Amniotic epithelial cell (primary cell): Measurements from ENCODE around the gene CHD9NB.
A peak's percentile ranks its signal among the peaks of the same experiment; 100 is the strongest.

Experiments
- DNase-seq: peaks from one replicate; pipeline ENCODE4 v3.0.0-alpha.2; 2010; ENCODE audit warnings: low read depth

Gene CHD9NB

DNA sequence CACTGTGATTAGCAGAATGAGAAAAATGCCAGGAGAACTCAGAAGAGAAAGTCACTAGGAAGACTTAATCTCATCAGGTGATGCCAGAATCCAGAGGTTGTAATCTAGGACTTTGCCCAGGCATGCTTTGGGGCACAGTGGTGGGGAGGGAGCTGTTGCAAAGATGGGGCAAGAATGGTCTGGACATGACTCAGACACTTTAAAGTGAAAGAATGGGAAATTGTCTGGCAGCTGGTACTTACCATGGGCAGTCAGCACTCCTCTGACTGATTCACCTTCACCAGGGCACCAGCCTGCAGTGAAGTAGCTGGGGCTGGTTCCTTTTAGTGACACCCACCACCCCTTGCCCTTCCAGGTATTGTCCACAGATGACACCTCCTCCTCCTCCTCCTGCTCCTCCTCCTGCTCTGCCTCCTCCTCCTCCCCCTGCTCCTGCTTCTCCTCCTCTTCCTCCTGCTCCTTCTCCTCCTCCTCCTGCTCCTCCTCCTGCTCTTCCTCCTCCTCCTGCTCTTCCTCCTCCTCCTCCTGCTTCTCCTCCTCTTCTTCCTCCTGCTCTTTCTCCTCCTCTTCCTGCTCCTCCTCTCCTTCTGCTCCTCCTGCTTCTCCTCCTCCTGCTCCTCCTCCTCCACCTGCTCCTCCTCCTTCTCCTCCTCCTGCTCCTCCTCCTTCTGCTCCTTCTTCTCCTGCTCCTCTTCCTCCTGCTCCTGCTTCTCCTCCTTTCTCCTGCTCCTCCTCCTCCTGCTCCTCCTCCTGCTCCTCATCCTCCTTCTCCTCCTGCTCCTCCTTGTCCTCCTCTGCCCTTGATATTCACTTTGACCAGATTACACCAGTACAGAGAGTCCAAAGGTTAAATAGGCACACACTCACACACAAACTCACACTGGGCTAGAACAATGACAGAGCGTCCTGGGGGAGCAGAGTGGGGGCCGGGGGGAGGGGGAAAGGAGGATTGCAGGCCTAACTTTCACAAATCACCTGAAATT, at the start of gene CHD9NB:
CHD9NB (minus strand) TSS at position 379 of the 983 bp plus-strand sequence. CDS start 8,739 bp downstream, outside the sequence.
- peak; percentile 98 for DNase-seq

DNA sequence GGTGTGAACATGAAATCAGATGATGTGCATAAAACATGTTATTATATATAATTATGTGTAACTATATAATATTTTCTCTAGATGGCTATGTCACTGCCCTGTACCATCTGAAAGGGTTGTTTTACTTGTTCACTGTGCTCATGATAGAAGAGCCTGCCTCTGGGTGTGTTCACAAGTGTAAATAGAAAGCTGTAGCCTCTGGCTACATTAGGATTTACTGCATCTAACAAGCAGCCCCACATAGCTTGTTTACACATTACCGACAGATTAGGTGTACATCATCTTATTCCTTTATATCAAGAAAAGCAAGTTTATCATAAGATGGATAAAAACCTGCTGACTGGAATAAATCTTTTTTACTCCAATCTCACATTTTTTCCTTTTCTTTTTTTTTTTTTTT, 48.2 kb upstream of the CHD9NB start:
- no peak for DNase-seq

DNA sequence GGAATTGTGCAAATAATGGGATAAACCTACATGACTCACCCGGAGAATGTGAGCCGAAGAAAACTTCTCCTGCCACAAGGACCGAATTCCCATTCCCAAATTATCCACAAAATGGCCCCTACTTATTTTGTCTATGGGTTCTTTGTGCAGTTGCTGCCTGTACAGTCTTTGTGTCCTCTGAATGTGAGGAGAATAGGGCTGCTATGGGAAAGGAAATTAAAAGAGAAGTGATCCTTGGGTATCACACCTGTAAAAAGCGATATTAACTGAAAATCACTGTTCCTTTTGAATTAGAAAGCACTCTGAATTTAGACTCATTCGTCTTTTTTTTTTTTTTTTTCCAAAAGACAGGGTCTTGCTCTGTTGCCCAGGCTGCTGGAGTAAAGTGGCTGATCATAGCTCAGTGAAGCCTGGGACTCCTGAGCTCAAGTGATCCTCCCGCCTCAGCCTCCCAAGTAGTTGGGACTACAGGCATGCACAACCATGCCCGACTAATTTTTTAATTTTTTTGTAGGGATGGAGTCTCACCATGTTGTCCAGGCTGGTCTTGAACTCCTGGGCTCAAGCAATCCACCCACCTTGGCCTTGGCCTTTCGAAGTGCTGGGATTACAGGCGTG, 47.5 kb upstream of the CHD9NB start:
- no peak for DNase-seq

DNA sequence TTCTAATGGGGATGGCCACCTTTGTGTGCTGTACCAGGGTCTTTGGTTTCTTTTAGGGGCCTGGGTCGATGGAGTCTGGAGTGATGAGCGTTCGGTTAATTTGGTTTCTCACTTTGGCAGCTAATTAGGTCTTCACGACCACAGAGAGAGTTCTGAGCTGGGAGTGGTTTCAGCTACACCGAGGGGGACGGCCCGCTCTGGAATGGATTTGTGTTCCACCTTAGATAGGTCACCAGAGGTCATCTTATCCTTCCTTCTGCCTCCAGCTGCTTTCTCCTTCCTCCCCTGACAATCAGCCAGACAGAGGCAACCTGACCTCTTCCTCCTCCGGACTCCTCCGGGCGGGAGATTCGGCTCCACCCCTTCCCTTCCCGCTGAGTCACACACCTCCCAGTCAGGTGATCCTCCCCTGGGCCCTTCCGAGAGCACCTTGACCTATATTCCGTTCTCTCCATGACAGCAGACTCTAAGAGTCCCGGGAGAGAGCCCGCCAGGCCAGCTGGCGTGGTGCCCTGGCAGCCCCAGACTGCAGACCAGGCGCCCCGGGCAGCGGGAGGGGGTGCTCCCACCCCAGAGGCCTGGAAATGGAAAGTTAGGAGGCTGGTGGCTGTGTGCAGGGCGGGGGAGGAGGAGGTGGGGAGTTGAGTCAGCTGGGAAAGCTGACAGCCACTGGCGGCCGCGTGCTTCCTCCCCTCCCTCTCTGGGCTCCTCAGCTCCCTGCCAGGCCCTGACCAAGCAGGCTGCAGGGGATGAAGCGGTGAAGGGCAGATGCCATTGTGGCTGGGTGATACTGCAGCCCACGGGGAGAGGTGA, 46.8 kb upstream of the CHD9NB start:
- peak; percentile 97 for DNase-seq

DNA sequence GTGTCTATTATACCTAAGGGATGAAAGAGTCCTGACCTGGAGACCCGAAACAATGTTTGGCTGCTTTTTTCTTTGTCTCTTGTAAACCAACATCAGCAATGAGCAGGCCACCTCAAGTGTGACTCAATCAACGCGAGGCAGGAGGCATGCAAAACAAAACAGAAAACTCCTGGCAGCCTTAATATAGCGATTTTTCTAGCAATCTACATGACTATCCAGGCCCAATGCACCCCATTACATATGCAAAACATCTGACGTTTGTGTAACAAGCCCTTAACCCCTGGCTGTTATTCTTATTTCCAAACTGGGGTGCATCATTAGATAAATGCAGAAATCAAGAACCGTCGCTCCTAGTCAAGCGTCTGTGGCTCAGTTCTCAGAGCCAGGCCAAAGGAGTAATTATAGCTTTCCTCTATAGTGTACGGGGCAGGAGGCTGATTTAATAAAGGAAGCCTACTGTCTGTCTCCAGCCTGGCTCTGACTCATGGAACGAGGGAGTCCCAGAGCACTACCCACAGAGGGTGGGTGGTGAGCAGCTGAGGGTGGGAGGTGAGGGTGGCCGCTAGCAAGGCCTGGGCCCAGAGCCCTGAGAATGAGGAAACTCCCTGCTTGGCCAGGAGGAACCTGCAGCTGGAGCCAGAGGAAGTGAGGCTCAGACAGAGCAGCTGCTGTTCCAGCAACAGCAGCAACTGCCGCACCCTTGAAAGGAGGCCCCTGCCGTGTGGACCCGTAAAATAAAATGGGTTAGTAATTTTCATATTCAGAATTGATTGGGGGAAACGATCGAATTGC, 46.0 kb upstream of the CHD9NB start:
- peak; percentile 99 for DNase-seq

DNA sequence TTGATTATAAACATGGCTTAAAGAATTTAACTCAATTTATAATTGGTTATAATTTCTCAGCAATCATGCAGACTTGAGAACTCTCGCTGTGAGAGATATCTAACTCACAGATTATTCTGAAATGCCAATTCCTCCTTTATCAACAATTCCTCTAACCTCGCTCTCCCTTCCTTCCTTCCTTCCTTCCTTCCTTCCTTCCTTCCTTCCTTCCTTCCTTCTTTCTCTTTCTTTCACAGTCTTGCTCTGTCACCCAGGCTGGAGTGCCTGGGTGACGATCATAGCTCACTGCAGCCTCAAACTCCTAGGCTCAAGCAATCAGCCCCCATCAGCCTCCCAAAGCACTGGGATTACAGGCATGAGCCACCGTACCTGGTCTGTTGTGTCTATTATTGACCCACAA, 44.5 kb upstream of the CHD9NB start:
- DNase-seq = no peak

DNA sequence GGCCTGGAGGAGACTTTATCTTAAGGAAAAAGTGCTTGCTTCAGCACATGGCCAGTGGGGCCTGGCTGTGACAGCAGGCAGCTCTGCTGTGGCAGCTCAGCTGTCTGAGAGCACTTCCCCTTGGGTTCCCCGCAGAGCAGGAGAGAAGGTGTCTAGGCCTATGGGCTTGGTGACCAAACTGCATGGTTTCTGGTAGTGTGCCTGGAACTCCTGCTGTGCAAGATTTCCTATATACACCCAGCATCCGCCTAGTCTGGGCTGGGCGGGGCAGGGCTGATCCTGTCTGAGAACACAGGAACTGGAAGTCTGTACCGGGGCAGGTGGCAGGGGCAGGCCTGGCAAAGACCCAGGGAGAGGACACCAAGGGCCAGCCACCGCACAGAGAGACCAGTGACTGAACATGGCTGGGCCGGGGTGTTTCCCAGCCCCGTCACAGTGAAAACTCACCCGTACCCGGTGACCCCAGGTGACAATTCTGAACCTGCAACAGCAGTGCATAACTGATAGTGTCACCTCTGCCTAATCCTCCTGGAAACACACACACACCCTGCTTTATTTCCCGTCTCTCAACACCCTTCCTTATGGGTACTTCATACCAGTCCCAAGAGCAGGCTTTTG, 41.4 kb upstream of the CHD9NB start:
- DNase-seq = no peak

DNA sequence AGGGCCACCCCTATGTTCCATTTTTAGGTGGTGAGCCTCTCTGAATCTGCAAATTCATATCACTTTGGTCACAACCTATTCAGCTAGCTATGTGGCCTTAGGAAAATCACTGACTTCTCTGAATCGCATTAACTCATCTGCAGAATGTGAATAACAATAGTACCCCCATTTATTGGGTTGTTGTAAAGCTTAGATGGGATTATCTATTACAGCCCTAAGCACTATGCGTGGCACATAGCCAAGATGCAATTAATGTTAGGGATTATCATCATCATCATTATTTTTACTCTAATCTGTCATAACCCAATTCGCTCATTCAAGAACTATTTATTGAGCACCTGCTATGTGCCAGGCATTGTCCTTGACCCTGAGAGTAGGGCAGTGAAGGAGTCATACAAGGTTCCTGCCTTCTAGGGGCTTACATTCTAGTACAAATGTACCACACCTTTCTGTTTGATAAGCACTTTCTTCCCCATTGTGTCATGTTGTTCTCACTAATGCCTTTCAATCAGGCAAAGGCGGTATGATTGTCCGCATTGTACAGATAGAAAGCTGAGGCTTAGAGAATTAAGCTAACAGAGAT, 40.6 kb upstream of the CHD9NB start:
- no peak for DNase-seq

DNA sequence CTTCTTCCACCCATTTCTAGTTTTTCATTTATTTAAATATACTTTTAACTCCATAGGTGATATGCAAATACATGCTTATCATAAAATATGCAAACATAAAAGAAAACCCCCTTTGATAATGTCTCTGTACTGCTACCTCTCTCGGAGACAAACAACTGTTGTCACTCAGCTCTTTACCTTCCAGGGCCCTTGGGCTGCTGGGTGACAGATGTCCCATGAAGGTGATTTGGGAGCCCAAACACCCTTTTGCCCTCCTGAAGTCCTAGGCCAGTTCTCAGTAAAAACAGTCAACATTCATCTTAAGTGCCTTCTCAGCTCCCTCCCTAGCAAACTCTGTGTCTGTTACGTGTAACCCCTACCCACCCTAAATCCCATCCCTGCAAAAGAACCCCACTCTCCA, 39.6 kb upstream of the CHD9NB start:
- no peak for DNase-seq

DNA sequence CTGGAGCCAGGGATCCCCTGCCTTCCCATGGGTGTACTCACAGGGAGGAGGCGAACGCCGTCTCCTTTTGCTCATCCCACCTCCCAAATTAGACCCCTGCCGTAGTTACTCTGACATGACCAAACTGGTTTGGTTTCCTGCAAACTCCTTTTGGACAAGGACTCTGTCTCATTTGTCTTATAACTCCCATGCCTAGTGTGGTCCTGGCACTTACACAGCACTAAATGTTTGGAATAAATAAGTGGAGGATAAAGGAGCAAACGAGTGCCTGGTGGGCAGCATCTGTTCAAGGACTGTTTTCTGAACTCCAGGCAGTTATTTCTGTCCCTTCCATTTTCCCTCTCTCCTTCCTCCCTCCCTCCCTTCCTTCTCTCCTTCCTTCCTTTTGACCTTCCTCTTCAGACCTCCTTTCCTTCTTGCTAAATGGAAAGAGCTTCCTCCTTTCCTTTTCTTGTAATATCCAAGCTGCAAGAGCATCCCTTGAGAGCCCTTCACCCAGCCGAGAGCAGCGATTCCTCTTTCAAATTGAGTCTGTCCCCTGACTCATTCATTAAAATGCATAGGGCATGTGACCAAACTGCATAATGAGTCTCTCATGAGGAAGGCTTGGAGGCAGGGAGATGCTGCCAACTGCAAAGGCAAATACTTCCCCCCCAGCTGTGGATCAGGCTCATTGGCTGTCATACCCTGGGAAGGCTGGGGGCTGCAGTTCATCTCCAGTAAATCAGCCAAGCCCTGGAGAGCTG, 38.9 kb upstream of the CHD9NB start:
- DNase-seq = peak; percentile 80

DNA sequence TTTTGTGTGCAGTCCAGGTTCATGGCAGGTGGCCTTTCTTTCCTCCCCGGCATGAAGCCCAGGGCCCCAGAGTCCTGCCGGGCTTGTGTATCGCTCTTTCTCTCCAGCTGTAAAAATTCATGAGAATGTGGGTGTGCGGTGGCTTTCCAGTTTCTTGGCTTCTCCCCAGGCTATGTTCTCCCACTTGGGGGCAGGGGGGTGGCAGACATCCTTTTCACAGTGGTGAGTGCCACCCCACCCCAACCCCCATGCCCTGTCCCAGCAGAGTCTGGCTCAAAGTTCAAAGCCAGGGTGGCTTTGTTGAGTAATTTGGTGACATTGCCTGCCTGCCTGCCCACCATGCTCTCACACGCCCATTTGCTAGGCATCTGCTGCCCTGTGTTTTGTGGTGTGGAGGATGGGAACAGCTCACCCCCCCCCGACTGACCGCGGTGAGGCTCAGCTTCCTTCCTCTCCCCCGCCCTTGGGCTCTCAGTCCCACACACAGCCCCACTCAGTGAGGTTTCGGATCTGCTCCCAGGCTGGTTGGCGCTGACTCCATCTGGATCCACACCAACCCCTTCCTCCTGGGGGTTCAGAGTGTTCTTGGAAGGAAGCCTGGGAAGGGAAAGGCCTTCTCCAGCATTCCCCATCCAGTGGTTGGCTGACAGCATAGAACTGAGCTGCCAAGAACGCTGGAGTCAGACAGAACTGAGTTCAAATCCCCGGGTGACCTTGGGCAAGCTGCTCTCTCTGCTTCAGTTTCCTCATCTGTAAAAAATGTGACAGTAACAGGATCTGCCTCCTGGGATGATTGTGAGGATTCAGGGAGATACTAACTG, 38.1 kb upstream of the CHD9NB start:
- peak; percentile 99 for DNase-seq

DNA sequence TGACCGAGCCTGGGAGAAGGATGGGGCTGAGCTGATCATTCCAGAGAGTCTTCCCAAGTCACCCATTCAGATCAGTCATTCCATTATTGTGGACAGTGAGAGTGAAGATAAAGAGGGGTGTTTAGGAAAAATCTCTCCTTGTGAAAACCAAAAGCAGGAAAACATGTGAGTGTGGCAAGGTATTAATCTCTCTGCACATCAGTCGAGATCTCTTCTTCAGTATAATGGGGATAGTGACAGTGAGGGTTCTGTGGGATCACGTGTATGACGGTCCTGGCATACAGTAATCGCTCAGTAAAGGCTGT, 37.5 kb upstream of the CHD9NB start:
- DNase-seq = no peak

DNA sequence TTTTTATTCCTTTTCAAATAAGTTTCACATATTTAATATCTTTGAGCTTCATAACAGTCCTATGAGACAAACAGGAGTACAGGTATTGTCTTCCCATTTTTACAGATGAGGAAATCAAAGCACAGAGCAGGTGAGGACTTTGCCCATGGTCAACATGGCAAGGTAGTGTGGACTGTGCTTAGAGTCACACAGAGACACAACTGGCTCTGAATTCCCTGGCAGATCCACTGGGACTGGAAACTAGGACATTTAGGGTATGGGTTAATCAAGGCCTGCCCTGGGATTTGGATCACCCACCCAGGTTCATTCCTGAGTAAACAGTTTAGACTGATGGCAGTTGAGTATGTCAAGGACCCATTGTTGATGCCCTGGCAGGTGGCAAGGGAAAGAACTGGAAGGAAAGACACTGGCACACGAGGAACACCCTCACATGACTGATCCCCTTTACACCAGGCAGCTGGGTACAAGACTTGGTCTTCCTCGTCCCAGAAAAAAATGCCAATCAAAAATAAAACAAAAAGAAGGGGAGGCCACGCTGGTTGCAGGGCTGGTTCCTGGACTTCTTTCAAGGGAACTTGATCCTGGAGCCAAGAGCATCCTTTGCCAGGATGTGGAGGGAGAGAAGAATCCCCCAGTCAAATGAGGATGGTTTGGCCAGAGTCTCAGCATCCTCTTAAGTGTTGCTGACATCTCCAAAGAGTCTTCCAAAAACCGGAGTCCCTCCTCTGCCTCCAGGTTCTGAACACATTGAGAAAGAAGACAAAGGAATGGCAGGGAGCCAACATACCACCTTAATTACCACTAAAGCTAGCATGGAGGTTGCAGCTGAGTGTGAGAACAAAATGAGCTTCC, 37.0 kb upstream of the CHD9NB start:
- no peak for DNase-seq

DNA sequence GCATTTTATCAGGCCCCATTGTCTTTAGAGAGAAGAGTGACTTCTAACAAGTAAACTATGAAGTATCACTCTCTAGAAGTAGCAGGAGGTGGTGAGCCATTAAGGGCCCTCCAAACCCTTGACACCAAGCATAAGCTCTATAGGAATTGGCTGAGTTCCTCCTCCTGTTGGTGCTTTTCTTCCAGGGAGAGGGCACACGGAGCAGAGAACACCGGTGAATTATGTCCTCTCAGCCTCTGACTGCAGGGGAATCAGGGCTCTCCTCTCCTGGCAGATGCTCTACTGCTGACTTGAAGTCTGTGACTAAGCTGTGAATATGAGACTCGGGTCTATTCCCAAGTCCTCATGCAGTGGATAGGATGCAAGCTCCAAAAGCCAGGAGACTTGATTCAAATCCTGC, 34.4 kb upstream of the CHD9NB start:
- DNase-seq = peak; percentile 44

DNA sequence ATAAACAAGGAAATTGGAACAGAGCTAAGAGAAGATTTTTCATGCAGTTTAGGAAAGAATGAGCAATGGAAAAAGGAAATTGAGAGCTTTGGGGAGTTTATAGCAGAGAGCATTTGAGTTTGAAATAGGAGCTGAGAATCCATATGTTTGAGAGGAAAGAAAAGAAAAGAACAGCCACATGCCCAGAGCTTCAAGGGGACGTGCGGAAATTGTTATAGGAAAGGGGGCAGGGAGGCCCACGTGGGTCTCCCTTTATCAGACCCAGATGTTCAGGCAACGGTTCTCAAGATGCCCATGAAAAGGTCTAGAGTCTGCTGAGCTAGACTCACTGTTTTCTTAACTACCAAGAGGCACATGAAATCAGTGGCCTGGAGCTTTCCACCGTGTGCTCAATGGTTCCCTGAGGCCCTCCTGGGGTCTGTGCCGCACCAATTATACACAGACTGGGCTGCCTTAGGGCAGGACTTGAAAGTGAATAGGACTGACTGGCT, 33.3 kb upstream of the CHD9NB start:
- no peak for DNase-seq

DNA sequence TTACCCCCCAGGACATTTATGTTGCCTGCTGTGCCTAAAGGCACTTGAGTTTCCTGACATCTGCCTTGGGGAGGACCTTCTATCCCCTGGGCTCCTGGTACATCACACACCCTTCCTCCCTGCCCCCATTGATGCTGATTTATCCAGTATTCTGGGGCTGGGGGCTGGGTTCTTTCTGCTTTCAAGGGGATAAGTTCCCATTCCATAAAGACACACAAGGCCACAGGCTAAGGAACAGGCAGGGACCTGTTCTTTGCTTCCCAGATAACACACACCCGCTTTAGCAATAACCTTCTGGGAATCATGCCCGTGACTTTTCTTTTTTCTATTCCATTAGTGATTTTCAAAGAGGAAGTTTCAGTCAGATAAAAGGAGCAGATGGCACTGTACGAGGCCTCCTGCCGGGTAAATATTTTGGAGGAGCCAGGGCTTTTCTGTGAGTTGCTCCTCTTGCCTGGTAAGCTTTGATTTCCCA, 32.7 kb upstream of the CHD9NB start:
- DNase-seq = peak; percentile 62

DNA sequence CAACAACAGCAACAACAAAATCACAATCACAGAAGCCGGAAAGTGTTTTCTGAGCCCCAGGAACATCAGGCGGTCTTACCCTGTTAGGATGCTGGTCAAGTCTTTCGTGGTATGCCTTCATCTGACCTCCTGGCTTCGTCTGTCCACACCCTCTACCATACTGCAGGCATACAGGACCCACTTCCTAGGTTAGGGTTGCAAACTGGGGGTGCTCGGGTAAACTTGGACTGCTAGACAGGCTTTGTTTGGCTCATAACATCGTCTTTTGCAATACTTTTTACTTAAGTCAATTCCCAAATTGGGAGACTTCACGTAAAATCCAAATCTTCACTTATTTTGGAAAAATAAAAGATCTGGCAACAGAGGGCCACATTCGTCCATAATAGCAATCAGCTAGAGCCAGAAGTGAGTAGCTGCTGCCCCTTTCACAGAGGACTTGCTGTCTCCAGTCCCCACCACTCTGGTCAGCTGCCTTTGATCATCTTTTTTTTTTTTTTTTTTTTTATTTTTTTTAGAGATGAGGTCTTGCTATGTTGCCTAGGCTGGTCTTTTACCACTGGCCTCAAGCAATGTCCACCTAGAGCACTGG, 32.1 kb upstream of the CHD9NB start:
- no peak for DNase-seq

DNA sequence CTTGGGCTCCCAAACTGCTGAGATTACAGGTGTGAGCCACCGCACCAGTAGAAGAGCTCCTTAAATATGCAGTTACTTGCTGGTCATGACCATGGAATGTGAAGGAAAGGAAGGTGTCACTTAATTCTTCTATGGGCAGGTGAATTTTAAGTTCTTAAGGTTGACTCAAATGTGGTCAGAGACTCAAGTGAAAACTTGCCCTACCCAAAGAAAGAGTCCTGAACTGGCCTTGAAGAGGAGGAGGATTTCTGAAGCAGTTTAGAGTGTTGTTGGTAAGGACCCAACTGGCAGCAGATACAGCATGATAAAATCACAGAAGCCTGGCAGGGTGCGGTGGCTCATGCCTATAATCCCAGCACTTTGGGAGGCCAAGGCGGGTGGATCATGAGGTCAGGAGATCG, 31.4 kb upstream of the CHD9NB start:
- no peak for DNase-seq
